DOHH2 (cell line): ENCODE measurements around the gene IGF1R.

Experiments used
- CTCF ChIP-seq: fragments of 200-600 bp; sonication (generic); IDR thresholded peaks from one replicate; pipeline ENCODE4 v1.5.1; 2014; ENCODE audit warnings: antibody characterized with exemption, mild to moderate bottlenecking, low read depth, low read length; ENCODE audit not compliant: poor library complexity, severe bottlenecking
- EZH2phosphoT487 ChIP-seq: fragments of 200-600 bp; sonication (generic); IDR thresholded peaks from 2 replicates; pipeline ENCODE4 v1.6.1; 2017; ENCODE audit warnings: borderline replicate concordance, mild to moderate bottlenecking, antibody characterized with exemption, low read length, moderate library complexity, mixed read lengths

GRCh38 chr15:98767692-98768091 is 119.4 kb downstream of the IGF1R start:
- TF ChIP-seq CTCF (no peak), EZH2phosphoT487 (no peak)
